G401.6 (cell line): ENCODE measurements around the gene FAM229A.

Experiments
- FAIRE-seq: peaks from 2 replicates; lab custom pipeline; 2012; peaks lifted over from hg19 to GRCh38; lab: Jason Lieb, UNC

The FAM229A gene

GRCh38 chr1:32346532-32347157 lies 15.6 kb downstream of the FAM229A start:
- FAIRE-seq: no peak

GRCh38 chr1:32345289-32345827 lies 16.9 kb downstream of the FAM229A start:
- FAIRE-seq: no peak

- no peak for FAIRE-seq
These were observed 19.6 kb downstream of the FAM229A start for GRCh38 chr1:32342704-32343103.

GRCh38 chr1:32341971-32342370 lies 20.3 kb downstream of the FAM229A start:
- FAIRE-seq: no peak

- FAIRE-seq: no peak
These were observed 21.0 kb downstream of the FAM229A start for GRCh38 chr1:32341186-32341757.

GRCh38 chr1:32339363-32339978 lies 22.8 kb downstream of the FAM229A start:
- no peak for FAIRE-seq

GRCh38 chr1:32338637-32339145 lies 23.6 kb downstream of the FAM229A start:
- no peak for FAIRE-seq

- no peak for FAIRE-seq
These were observed 24.2 kb downstream of the FAM229A start for GRCh38 chr1:32337855-32338636.

GRCh38 chr1:32336963-32337675 lies 25.2 kb downstream of the FAM229A start:
- no peak for FAIRE-seq

GRCh38 chr1:32336591-32336932 lies 25.7 kb downstream of the FAM229A start:
- no peak for FAIRE-seq

- no peak for FAIRE-seq
These were observed 26.3 kb downstream of the FAM229A start, which contains the start of gene MARCKSL1 for GRCh38 chr1:32335790-32336590. Gene MARCKSL1, minus strand, starts transcription at chr1:32336233. Its CDS starts 200 bp downstream, at chr1:32336033.

- no peak for FAIRE-seq
These were observed 26.8 kb downstream of the FAM229A start for GRCh38 chr1:32335535-32335789.

GRCh38 chr1:32334864-32335534 lies 27.3 kb downstream of the FAM229A start:
- FAIRE-seq: no peak

- FAIRE-seq: no peak
These were observed 27.9 kb downstream of the FAM229A start for GRCh38 chr1:32334274-32334861.

- FAIRE-seq: no peak
These were observed 28.9 kb downstream of the FAM229A start for GRCh38 chr1:32333251-32333963.

GRCh38 chr1:32332290-32333079 lies 29.8 kb downstream of the FAM229A start:
- FAIRE-seq: no peak

- FAIRE-seq: no peak
These were observed 30.7 kb downstream of the FAM229A start for GRCh38 chr1:32331549-32331948.

- no peak for FAIRE-seq
These were observed 31.6 kb downstream of the FAM229A start for GRCh38 chr1:32330558-32331151.
